AG04450 (cell line): Measurements from ENCODE around the gene BDP1. TPM values are rescaled to one million over a fixed set of nuclear protein-coding genes. Genes with fewer than 3 reads are reported as not detected.
A peak's percentile ranks its signal among the peaks of the same experiment; 100 is the strongest.

Source experiments
- CTCF ChIA-PET: fragments of 300-600, 350-600 bp; formaldehyde crosslinking; extraction: SDS; loops from one replicate; lab custom pipeline; 2022; ENCODE audit warnings: antibody characterized with exemption, inconsistent platforms; lab: Charles Lee
- POLR2A ChIA-PET: fragments of 350-600 bp; formaldehyde crosslinking; extraction: SDS; loops from one replicate; lab custom pipeline; 2021; ENCODE audit warnings: antibody characterized with exemption, inconsistent platforms; lab: Yijun Ruan, JAX
- DNase-seq: peaks from one replicate; pipeline ENCODE4 v3.0.0-alpha.2; 2011; ENCODE audit warnings: low read depth, low spot score
- H3K27ac ChIP-seq: one replicate; pipeline ENCODE4 v1.5.1; 2012; ENCODE audit warnings: low read depth, low read length, control low read depth
- H3K27me3 ChIP-seq: one replicate; pipeline ENCODE4 v1.6.0; 2012; ENCODE audit warnings: low read length; ENCODE audit not compliant: control insufficient read depth, insufficient read depth
- H3K4me3 ChIP-seq: 2 replicates; pipeline ENCODE4 v1.5.1; 2011; ENCODE audit warnings: mild to moderate bottlenecking, low read depth, low read length, control low read depth
- H3K9me3 ChIP-seq: 2 replicates; pipeline ENCODE4 v1.5.1; 2012; ENCODE audit warnings: low read length; ENCODE audit not compliant: control insufficient read depth, insufficient read depth
- polyA plus RNA-seq: library from polyadenylated mRNA; depleted of rRNA; stranded (reverse); fragments of >200 nt; gene quantifications from 2 replicates; pipeline ENCODE4 v1.2.3, GENCODE V29; 2011
- TF ChIP-seq, protein P1 (sequence below): IDR thresholded peaks from 2 replicates; pipeline ENCODE4 v1.5.1; 2011; ENCODE audit warnings: low read depth, low read length, control low read depth, inconsistent platforms

BDP1 gene
- polyA plus RNA-seq, 1 experiment = 14.4 TPM

DNA sequence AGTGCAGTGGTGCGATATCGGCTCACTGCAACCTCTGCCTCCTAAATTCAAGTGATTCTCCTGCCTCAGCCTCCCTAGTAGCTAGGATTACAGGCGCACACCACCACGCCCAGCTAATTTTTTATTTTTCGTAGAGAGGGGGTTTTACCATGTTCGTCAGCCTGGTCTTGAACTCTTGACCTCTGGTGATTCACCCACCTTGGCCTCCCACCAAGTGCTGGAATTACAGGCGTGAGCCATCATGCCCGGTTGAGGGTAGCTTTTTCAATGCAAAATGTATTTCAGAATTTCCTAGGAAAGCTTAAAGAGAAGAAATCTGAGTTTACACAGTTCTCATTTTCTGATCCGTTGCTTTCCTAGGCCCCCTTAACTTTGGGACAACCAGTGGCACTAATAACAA lies 15.7 kb downstream of the BDP1 start:
- CTCF ChIA-PET = interaction anchor here (0.6 to 1.6 kb wide), 3 partner anchors 9 to 287 kb away, joined by 3 to 5 read pairs (median 3); no protein-coding TSS in a partner anchor
- DNase-seq = no peak
- no peaks in the 10 kb centered on the region for H3K27me3 ChIP-seq
- no peak overlapping the region for H3K27ac ChIP-seq
- TF ChIP-seq, protein P1, sequence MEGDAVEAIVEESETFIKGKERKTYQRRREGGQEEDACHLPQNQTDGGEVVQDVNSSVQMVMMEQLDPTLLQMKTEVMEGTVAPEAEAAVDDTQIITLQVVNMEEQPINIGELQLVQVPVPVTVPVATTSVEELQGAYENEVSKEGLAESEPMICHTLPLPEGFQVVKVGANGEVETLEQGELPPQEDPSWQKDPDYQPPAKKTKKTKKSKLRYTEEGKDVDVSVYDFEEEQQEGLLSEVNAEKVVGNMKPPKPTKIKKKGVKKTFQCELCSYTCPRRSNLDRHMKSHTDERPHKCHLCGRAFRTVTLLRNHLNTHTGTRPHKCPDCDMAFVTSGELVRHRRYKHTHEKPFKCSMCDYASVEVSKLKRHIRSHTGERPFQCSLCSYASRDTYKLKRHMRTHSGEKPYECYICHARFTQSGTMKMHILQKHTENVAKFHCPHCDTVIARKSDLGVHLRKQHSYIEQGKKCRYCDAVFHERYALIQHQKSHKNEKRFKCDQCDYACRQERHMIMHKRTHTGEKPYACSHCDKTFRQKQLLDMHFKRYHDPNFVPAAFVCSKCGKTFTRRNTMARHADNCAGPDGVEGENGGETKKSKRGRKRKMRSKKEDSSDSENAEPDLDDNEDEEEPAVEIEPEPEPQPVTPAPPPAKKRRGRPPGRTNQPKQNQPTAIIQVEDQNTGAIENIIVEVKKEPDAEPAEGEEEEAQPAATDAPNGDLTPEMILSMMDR = no peak
- no peak overlapping the region for H3K4me3 ChIP-seq
- no peaks in the 10 kb centered on the region for H3K9me3 ChIP-seq
- POLR2A ChIA-PET = no interaction called here

GRCh38 chr5:71475788-71476384 lies 20.4 kb downstream of the BDP1 start:
- Histone ChIP-seq H3K27ac (no peak overlapping the region), H3K9me3 (no peaks in the 10 kb centered on the region), H3K27me3 (no peaks in the 10 kb centered on the region), H3K4me3 (no peak overlapping the region)
- POLR2A ChIA-PET = interaction anchor here (0.5 kb wide), 1 partner anchor 11 kb away, joined by 7 read pairs; no protein-coding TSS in a partner anchor
- CTCF ChIA-PET = interaction anchor here (0.7 to 2.4 kb wide), 24 partner anchors 10 to 832 kb away, joined by 3 to 22 read pairs (median 4); partner anchors contain the start of gene BDP1
- TF ChIP-seq, protein P1 = peak; percentile 81
- DNase-seq = no peak

DNA sequence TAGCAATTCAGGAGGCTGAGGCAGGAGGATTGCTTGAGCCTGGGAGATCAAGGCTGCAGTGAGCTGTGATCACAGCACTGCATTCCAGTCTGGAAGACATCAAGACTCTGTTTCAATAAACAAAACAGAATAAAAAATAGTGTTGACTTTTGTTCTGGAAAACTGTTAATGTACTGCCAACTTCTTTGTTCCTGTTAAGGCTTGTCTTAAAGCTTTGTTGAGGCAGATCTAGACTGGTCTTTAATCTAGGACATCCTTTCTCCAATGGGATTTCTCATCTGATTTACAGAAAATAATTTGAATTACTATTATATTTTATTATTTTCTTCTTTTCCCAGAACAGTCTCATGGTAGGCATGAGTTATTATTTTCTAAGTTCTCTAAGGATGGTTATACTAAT lies 26.0 kb downstream of the BDP1 start:
- no peaks in the 10 kb centered on the region for H3K9me3 ChIP-seq
- no peak for DNase-seq
- no peak overlapping the region for H3K27ac ChIP-seq
- no peak overlapping the region for H3K4me3 ChIP-seq
- TF ChIP-seq, protein P1 = no peak
- ChIA-PET POLR2A (no interaction called here), CTCF (no interaction called here)
- H3K27me3 ChIP-seq = no peaks in the 10 kb centered on the region

GRCh38 chr5:71482132-71482531 lies 26.7 kb downstream of the BDP1 start:
- no peak for DNase-seq
- H3K27me3 ChIP-seq = no peaks in the 10 kb centered on the region
- no peak overlapping the region for H3K4me3 ChIP-seq
- ChIA-PET POLR2A (no interaction called here), CTCF (no interaction called here)
- H3K9me3 ChIP-seq = no peaks in the 10 kb centered on the region
- TF ChIP-seq, protein P1 = no peak
- no peak overlapping the region for H3K27ac ChIP-seq

GRCh38 chr5:71483355-71483754 lies 27.9 kb downstream of the BDP1 start:
- H3K9me3 ChIP-seq = no peaks in the 10 kb centered on the region
- TF ChIP-seq, protein P1 = no peak
- CTCF ChIA-PET = no interaction called here
- no peaks in the 10 kb centered on the region for H3K27me3 ChIP-seq
- DNase-seq = peak; percentile 62
- H3K27ac ChIP-seq = peak overlapping the region; percentile 72
- POLR2A ChIA-PET = no interaction called here
- H3K4me3 ChIP-seq = no peak overlapping the region
